Nephron progenitor cell (in vitro differentiated cells): Measurements from ENCODE around the gene HERPUD1.
"Not testable (repeated sequence)": the region's sequence is repeated elsewhere in the genome, so short reads cannot be mapped to it uniquely, and the experiment has no call there.

Source experiments
- DNase-seq: peaks from one replicate; pipeline ENCODE4 v3.0.0; 2021
- H3K27ac Mint-ChIP-seq: 2 replicates; pipeline ENCODE4 v1.8.0; 2021; ENCODE audit warnings: mild to moderate bottlenecking, moderate library complexity, mixed read lengths
- H3K27me3 Mint-ChIP-seq: 2 replicates; pipeline ENCODE4 v1.8.0; 2021; ENCODE audit warnings: mild to moderate bottlenecking, low read depth, mixed read lengths; ENCODE audit not compliant: poor library complexity
- H3K36me3 Mint-ChIP-seq: 2 replicates; pipeline ENCODE4 v1.8.0; 2021; ENCODE audit warnings: low read depth, mixed read lengths
- H3K4me1 Mint-ChIP-seq: 2 replicates; pipeline ENCODE4 v1.8.0; 2021; ENCODE audit warnings: mixed read lengths
- H3K4me3 Mint-ChIP-seq: 2 replicates; pipeline ENCODE4 v1.8.0; 2021; ENCODE audit warnings: mild to moderate bottlenecking, moderate library complexity, mixed read lengths
- H3K9me3 Mint-ChIP-seq: 2 replicates; pipeline ENCODE4 v1.8.0; 2021; ENCODE audit warnings: mild to moderate bottlenecking, moderate library complexity, mixed read lengths
- TF ChIP-seq, protein P1 (sequence below): fragments of 200-600 bp; sonication (generic); IDR thresholded peaks from 2 replicates; pipeline ENCODE4 v1.5.0; 2021; ENCODE audit warnings: antibody characterized with exemption

The HERPUD1 gene, protein sequence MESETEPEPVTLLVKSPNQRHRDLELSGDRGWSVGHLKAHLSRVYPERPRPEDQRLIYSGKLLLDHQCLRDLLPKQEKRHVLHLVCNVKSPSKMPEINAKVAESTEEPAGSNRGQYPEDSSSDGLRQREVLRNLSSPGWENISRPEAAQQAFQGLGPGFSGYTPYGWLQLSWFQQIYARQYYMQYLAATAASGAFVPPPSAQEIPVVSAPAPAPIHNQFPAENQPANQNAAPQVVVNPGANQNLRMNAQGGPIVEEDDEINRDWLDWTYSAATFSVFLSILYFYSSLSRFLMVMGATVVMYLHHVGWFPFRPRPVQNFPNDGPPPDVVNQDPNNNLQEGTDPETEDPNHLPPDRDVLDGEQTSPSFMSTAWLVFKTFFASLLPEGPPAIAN

GRCh38 chr16:56931892-56932720 lies at the start of gene HERPUD1:
HERPUD1 (plus strand) TSS chr16:56932142; CDS start chr16:56932245, 103 bp downstream.
- Mint-ChIP-seq H3K27ac (peak within 1 kb of the TSS; percentile 99), H3K36me3 (peaks cover 21% of the 10 kb centered on the region), H3K4me3 (peak within 1 kb of the TSS; percentile 96), H3K4me1 (peaks cover 45% of the 10 kb centered on the region), H3K9me3 (peaks cover 3% of the 10 kb centered on the region), H3K27me3 (peaks cover 22% of the 10 kb centered on the region)
- DNase-seq = peak; percentile 96
- TF ChIP-seq, protein P1, sequence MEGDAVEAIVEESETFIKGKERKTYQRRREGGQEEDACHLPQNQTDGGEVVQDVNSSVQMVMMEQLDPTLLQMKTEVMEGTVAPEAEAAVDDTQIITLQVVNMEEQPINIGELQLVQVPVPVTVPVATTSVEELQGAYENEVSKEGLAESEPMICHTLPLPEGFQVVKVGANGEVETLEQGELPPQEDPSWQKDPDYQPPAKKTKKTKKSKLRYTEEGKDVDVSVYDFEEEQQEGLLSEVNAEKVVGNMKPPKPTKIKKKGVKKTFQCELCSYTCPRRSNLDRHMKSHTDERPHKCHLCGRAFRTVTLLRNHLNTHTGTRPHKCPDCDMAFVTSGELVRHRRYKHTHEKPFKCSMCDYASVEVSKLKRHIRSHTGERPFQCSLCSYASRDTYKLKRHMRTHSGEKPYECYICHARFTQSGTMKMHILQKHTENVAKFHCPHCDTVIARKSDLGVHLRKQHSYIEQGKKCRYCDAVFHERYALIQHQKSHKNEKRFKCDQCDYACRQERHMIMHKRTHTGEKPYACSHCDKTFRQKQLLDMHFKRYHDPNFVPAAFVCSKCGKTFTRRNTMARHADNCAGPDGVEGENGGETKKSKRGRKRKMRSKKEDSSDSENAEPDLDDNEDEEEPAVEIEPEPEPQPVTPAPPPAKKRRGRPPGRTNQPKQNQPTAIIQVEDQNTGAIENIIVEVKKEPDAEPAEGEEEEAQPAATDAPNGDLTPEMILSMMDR = no peak

DNA sequence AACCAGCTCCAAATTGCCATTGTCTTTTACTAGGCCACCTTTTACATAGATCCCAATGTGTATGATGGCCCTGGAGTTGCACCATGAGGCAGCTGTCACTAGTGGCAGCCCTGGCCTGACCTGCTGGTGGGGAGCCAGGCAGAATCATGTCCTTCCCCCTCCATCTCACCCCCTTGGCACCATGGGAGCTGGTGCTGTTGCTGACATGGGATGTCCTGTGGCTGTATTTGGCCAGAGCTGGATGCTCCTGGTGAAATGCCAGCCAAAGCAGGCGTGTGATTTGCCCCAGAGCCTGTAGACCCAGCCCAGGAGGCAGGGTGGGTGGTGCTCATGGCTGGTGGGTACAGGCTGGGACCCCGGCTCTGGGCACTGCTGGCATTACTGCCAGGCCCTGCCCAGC lies 48.4 kb upstream of the HERPUD1 start:
- no peak for DNase-seq
- H3K36me3 Mint-ChIP-seq = no peaks in the 10 kb centered on the region
- no peaks in the 10 kb centered on the region for H3K4me1 Mint-ChIP-seq
- no peak overlapping the region for H3K27ac Mint-ChIP-seq
- peaks cover 6% of the 10 kb centered on the region for H3K27me3 Mint-ChIP-seq
- TF ChIP-seq, protein P1 = no peak
- no peak overlapping the region for H3K4me3 Mint-ChIP-seq
- peaks cover 10% of the 10 kb centered on the region for H3K9me3 Mint-ChIP-seq

DNA sequence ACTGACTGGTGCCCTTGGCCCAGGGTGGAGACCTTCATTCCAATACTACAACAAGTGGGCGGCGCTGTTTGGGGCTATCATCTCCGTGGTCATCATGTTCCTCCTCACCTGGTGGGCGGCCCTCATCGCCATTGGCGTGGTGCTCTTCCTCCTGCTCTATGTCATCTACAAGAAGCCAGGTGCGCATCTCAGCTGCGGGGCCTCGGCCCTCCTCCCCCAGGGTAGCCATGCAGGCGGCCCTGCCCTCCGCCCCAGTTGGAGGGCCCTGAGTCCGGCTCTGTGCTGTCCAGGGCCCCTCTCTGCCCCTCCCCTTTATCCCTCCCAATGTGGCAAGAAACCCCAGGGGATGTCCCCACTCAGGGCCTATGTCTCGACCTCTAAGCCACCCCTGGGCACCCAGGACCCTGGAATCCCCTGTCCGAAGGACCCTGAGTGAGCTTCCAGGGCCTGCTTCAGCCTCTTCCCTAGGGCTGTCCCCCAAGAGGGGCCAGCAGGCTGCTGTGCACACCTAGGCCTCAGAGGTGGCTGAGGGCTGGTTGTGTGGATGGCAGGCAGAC lies 47.8 kb upstream of the HERPUD1 start:
- H3K9me3 Mint-ChIP-seq = peaks cover 10% of the 10 kb centered on the region
- H3K4me1 Mint-ChIP-seq = no peaks in the 10 kb centered on the region
- no peak overlapping the region for H3K27ac Mint-ChIP-seq
- no peak overlapping the region for H3K4me3 Mint-ChIP-seq
- DNase-seq = no peak
- TF ChIP-seq, protein P1 = no peak
- peaks cover 6% of the 10 kb centered on the region for H3K27me3 Mint-ChIP-seq
- H3K36me3 Mint-ChIP-seq = no peaks in the 10 kb centered on the region

DNA sequence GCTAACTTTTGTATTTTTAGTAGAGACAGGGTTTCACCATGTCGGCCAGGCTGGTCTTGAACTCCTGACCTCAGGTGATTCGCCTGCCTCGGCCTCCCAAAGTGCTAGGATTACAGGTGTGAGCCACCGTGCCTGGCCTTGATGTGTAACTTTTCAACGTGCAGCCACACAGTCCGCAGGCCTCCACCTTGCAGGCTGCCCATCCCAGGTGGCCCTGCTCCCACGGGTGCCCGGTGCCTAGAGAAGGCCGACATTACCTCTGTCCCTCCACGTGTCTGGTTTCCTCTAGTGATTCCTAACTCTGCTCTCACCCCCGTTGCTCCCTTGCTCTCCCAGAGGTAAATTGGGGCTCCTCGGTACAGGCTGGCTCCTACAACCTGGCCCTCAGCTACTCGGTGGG lies 47.0 kb upstream of the HERPUD1 start:
- peaks cover 12% of the 10 kb centered on the region for H3K27me3 Mint-ChIP-seq
- not testable (repeated sequence) for H3K4me1 Mint-ChIP-seq, H3K36me3 Mint-ChIP-seq, H3K4me3 Mint-ChIP-seq, H3K27ac Mint-ChIP-seq, H3K9me3 Mint-ChIP-seq, DNase-seq

DNA sequence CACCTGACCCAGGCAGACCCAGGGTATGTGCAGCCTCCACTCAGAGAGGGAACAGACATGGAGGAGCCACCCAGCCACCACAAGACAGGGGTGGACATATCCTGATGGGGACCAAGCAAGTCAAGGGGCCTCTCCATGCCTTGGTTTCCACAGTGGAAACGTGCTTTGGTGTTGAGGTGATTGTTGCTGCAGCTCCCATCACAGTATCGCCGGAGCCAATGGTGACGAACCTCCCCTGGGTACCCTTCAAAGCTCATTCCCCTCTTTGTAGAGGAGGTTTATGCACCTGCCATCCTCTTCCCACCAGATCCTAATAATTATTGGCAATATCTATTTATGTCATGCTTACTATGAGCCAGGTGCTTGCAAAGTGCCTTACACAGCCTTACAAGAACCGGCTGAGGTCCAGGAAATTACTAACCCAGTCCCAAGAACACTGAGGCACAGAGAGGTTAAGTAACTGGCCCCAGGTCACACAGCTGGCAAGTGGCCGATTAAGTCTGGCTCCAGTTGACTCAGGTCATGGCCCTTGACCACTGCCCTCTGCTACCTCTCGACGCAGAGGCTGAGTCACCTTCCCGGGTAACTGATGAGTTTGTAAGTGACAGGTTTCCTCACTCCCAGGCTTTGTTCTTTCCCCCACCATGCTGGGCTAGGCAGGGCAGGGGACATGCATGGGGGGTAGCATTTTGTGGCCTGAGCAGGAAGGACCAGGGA lies 46.3 kb upstream of the HERPUD1 start:
- Mint-ChIP-seq H3K27me3 (peaks cover 10% of the 10 kb centered on the region), H3K36me3 (no peaks in the 10 kb centered on the region), H3K27ac (no peak overlapping the region), H3K9me3 (peaks cover 10% of the 10 kb centered on the region), H3K4me1 (no peaks in the 10 kb centered on the region), H3K4me3 (no peak overlapping the region)
- no peak for DNase-seq
- TF ChIP-seq, protein P1 = no peak

DNA sequence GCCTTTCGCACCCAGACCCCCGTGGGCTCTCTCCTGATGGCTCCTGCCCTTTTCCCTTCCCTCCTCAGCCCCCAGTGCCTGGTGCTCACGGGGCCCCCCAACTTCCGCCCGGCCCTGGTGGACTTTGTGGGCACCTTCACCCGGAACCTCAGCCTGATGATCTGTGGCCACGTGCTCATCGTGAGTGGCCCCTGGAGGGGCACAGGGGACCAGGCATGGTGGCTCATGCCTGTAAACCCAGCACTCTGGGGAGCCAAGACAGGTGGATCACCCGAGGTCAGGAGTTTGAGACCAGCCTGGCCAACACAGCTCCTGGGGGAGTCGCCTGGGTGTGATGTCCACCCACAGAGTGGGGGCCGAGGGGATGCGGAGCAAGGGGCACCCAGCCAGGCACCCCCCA lies 45.6 kb upstream of the HERPUD1 start:
- H3K27ac Mint-ChIP-seq = no peak overlapping the region
- DNase-seq = no peak
- H3K9me3 Mint-ChIP-seq = peaks cover 10% of the 10 kb centered on the region
- TF ChIP-seq, protein P1 = no peak
- H3K36me3 Mint-ChIP-seq = no peaks in the 10 kb centered on the region
- H3K4me1 Mint-ChIP-seq = peaks cover 2% of the 10 kb centered on the region
- H3K4me3 Mint-ChIP-seq = no peak overlapping the region
- H3K27me3 Mint-ChIP-seq = peaks cover 10% of the 10 kb centered on the region
